GM19468 (cell line): ENCODE data around the gene ANKRD40CL.

Source experiments
- ATAC-seq: cut with Tn5 transposase; IDR thresholded peaks from one replicate; pipeline ENCODE4 v1.9.1; 2021; ENCODE audit warnings: mild to moderate bottlenecking, moderate library complexity, moderate number of reproducible peaks; ENCODE audit not compliant: unreplicated experiment; ENCODE audit errors: extremely low read depth

Gene ANKRD40CL

GRCh38 chr17:50792132-50792531 lies 24.8 kb upstream of the ANKRD40CL start:
- ATAC-seq: no peak

- ATAC-seq: no peak
These were observed 23.3 kb upstream of the ANKRD40CL start for GRCh38 chr17:50790618-50791017.

GRCh38 chr17:50787106-50787505 lies 19.8 kb upstream of the ANKRD40CL start:
- no peak for ATAC-seq

DNA sequence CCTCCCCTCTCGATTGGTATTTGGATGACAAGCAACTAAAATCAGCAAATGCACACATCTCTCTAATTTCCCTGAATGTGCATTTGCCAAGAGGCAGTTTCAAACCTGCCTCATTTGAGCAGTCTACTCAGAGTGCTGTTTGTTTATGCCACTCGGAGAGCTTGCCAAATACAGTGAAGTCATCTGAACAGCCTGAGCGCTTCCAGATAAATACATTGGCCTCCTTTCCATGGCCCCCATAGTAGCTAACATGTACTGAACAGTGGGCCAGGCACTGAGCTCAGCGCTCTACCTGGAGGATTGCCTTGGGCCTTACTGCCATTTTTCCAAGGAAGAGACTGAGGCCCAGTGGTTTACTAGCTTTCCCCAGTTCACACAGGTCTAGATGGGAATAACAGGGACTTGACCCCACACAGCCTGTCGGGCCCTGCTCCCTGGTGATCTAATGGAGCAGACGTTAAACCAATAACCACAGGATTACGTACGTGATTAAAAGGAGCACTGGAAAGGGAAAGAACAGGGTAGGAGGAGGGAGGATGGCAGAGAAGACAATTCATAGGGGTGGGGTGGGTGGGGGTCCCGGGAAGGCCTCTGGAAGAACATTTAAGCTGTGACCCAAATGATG lies 18.7 kb upstream of the ANKRD40CL start:
- ATAC-seq: no peak

DNA sequence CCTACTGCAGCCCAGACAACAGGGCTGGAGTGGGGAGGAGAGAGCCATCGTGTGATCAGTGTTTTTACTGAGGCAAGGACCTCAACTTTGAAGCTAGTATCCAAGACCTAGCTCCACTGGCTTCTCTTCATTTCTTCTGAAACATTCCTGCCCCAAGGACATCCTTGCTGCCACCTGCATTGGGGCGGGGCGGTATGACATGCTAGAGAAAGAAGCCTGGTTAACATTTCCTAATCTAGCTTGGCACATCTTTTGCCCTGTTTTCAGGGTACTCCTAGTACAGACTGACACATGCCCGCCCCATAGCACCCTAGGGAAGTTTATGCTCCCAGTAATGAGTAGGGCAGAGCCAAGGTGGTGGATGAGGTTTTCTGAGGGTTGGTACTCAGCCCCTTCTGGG lies 17.8 kb upstream of the ANKRD40CL start:
- no peak for ATAC-seq

DNA sequence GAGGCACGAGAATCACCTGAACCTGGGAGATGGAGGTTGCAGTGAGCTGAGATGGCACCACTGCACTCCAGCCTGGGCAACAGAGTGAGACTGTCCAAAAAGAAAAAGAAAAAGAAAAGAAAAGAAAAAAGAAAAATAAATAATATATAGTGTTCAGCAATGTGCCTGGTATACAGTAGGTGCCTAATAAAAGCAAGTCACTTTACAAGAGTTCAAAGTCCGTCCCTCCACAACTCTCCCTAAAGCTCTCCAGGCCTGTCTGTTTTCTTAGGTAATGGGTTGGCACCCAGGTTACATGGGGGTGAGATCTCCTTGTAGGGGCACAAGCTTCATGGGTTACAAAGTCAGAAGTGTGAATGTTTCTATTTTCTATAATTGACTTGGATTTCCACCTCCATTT lies 16.6 kb upstream of the ANKRD40CL start:
- no peak for ATAC-seq

DNA sequence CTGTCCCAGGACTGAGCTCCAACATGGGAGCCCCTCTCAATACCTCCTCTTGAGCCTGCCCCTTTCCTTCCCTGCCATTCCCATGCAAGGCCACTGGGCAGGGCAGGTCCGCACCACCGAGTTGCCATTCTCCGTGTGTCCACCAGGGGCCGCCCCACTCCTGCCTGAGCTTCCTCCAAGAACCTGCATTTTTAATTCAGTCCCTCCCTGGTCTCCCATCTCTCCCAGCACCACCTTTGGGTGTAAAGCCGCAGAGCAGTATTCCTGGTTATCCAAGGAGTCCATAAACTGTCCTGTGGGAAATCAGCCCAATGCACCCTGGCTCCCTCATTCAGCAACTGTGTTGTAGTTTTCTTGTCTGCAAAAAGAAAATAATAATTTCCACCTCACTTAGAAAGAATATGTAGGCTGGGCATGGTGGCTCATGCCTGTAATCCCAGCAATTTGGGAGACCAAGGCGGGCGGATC lies 15.9 kb upstream of the ANKRD40CL start:
- no peak for ATAC-seq

DNA sequence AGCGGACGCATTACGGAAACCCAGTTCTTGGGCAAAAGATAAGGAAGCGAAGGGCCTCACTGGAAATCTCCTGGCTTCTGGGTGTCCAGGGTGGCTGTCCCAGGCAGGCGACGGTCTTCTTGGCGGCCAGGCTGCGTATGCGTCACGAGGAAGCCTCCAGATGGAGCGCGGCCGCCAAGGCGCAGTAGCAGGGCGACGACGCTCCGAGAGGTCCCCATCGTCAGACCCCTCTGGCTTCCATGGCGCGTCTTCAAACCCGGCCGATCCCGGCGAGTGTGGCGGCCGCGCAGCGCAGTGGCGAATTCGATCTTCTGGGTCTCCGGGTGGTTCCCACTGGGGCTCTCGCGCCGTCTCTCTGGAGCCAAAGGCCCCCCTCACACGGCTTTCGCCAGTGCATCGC lies 13.8 kb upstream of the ANKRD40CL start:
- no peak for ATAC-seq

DNA sequence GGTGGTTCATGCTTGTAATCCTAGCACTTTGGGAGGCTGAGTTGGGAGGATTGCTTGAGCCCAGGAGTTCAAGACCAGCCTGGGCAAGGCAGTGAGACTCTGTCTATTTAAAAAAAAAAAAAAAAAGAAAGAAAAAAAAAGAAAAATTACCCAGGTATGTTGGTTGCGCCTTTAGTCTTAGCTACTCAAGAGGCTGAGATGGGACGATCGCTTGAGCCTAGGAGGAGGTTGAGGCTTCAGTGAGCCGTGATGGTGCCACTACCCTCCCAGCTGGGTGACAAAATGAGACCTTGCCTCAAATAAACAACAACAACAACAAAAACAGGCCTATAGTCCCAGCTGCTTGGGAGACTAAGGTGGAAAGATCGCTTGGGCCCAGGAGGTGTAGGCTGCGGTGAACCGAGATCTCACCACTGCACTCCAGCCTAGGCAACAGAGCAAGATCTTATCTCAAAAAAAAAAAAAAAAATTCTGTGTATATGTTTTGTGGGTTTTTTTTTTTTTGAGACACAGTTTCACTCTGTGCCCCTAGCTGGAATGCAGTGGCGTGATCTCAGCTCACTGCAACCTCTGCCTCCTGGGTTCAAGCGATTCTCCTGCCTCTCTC lies 12.5 kb upstream of the ANKRD40CL start:
- ATAC-seq: no peak

- ATAC-seq: no peak
These were observed 11.7 kb upstream of the ANKRD40CL start for GRCh38 chr17:50778988-50779387.

- ATAC-seq: no peak
These were observed 11.2 kb upstream of the ANKRD40CL start for GRCh38 chr17:50778471-50778870.

- ATAC-seq: no peak
These were observed 8.6 kb upstream of the ANKRD40CL start for GRCh38 chr17:50775926-50776325.

GRCh38 chr17:50774225-50774803 lies 7.0 kb upstream of the ANKRD40CL start:
- no peak for ATAC-seq

- ATAC-seq: no peak
These were observed 4.9 kb upstream of the ANKRD40CL start for GRCh38 chr17:50771991-50772785.

DNA sequence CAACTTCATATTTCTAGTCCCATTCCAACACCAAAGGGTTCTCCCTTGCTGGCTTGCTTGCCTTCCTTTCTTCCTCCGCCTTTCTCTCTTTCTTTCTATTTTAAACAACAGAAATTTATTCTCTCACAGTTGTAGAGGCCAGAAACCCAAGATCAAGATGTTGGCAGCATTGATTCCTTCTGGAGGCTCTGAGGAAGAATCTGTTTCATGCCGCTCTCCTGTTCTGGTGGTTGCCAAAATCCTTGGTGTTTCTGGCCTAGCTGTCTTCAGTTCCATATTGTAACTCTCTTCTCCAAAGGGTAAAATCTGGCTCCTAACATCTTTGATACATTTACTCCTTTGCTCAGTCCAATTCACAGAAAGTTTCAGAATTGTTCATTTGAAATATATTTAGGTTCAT lies 3.0 kb upstream of the ANKRD40CL start:
- no peak for ATAC-seq

DNA sequence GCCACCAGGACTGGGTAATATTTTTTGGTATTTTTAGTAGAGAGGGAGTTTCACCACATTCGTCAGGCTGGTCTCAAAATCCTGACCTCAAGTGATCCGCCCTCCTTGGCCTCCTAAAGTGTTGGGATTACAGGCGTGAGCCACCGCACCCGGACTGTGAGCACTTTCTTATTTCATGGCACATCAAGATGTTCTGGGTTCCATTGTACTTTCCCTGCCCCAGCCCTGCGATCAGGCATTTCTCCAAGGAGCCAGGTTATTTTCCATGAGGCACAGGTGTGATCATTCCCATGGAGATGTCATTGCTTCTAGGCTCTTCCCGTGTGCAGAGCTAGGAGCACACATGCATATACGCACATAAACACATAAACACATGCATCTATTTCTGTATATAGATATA lies 2.6 kb upstream of the ANKRD40CL start:
- no peak for ATAC-seq

DNA sequence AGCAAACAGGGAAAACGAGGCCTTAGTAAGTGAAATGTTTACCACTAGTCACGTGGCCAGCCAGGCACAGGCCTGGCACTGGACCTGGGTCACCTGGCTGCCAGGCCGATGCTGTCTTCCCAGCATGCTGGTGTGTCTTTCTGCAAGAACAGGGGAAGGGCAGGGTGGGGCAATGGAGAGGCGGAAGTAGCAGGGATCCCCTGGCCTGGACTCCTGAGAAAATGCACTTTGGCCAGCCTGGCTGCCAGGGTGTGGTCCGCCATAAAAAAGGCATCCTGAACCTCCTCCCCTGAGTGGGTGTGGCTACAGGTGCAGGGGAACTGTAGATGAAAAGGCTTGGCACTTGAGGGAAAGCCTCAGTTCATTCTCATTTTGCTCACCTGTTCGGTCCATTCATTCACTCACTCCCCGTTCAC lies 1.0 kb upstream of the ANKRD40CL start:
- no peak for ATAC-seq

DNA sequence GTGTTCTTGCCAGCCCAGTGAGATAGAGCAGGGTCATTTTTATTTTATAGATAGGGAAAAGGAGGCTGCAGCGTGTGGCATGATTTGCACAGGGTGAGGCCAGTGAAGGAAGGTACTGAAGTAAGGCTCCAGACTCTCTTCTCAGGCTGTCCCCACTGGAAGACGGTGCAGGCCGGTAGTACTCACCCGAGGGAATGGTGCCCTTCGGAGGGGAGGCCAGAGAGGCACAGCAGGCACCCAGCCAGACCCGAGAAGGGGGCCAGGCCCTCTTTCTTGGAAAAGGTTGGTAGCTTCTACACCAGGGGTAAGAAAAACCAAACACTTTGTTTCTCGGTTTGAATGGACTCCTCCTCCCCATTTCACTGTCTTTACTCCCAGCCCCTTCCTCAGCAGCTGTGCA lies 288 bp downstream of the ANKRD40CL start:
- ATAC-seq: no peak

- ATAC-seq: no peak
These were observed 895 bp downstream of the ANKRD40CL start for GRCh38 chr17:50766222-50767023.
